ENCODE data around the gene KDM4B.

Gene KDM4B

DNA sequence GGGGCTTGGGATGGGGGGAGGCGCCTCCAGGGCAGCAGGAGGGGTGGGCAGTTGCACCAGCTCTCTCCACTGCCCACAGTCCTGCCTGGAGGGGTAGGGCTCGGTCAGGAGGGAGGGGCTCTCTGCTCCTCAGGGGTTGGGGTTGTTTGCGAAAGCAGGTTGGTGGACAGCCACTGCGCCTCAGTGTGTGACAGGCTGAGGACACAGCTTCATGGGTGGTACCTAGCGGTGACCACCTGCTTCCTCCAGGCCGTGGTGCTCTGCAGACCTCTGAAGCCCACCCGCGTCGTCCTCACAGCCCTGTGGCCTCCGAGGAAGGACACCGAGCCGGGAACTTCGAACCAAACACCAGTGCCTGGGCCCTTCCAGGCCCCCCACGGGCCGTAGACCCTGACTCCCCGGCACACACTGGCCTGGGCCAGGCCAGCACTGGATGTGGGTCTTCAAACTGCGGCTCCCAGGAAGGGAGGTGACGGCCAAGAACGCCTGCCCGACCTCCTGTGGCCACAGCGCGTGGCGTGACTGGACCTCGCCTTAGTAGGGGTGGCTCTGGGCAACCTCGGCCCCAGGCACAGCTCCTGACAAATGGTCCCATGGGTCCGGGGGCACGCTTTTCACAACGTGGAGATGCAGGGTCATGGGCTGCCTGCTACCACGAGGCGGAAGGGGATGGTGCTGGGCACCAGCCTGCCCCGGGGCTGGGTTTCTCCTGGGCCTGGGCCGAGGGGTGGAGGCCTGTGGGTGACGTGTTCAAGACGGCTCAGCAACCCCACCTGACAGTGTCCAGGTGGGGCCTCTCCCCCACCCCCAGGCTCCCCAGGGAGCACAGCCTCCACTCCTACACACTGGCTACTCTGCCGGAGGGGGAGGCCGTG, 173.2 kb downstream of the KDM4B start:
- no peak for DNase-seq

GRCh38 chr19:5142725-5143097, 173.8 kb downstream of the KDM4B start:
- DNase-seq: no peak

DNA sequence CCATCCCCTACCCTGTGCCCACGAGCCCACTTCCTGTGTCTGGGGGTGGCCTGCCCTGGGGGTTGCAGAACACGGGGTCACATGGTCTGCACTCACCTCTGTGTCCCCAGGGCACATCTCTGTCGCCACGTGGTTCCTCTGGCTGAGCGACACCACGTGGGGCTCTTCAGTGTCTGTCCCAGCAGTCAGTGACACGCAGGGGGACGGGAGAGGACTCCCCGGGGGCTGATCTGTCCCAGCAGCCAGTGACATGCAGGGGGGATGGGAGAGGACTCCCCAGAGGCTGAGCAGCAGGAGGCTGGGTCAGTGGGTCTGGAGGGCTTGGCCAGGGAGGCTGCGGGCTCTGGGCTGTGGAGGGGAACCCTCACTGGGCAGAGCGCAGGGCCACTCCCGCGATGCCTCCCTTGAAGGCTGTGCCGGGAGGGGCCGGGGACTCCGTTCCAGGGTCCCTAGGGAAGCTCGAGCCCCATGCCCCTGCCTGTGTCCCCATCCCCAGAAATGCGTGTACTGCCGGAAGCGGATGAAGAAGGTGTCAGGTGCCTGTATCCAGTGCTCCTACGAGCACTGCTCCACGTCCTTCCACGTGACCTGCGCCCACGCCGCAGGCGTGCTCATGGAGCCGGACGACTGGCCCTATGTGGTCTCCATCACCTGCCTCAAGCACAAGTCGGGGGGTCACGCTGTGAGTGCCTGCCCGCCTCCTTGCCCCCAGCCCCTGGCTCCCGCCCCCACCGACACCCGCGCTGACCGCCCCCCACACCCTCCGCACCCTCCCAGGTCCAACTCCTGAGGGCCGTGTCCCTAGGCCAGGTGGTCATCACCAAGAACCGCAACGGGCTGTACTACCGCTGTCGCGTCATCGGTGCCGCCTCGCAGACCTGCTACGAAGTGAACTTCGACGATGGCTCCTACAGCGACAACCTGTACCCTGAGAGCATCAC, 174.8 kb downstream of the KDM4B start:
- peak in 1 of 2 experiments; percentile 43 for DNase-seq

GRCh38 chr19:5144545-5145179, 175.7 kb downstream of the KDM4B start:
- DNase-seq: no peak

DNA sequence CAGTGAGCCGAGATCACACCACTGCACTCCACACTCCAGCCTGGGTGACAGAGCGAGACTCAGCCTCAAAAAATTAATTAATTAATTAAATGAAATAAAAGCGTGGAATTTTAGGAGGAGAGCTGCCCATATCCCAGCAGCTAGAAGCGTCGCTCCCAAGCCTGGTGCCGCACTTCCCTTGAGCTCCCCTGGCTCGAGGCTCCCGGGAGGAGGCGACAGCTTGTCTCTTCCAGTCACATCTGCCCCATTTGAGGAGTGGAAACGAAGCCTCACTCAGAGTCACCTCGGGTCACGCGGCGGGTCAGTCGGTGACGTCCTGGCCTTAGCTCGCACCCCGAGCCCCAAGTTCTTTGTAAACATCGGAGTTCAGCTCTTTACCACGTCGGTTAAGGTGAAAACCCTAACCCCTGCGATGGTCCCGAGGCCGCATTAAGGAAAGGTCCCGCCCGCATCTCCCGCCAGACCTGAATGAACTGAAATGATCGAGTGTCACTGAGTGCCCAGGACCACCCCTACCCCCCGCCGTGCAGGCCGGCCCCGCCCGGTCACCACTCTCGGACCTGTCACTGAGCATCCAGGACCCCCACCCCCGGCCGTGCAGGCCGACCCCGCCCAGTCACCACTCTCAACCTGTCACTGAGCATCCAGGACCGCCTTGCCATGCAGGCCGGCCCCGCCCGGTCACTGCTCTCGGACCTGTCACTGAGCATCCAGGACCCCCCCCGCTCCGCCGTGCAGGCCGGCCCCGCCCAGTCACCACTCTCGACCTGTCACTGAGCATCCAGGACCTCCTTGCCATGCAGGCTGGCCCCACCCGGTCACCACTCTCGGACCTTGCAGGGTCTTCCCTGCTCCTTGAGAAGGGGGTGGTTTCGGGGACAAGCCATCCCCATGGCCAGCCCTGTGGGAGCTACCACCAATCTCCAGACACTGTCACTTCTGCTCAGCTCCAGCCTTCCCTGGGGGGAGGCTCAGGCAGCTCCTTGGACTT, 176.9 kb downstream of the KDM4B start:
- DNase-seq: no peak

DNA sequence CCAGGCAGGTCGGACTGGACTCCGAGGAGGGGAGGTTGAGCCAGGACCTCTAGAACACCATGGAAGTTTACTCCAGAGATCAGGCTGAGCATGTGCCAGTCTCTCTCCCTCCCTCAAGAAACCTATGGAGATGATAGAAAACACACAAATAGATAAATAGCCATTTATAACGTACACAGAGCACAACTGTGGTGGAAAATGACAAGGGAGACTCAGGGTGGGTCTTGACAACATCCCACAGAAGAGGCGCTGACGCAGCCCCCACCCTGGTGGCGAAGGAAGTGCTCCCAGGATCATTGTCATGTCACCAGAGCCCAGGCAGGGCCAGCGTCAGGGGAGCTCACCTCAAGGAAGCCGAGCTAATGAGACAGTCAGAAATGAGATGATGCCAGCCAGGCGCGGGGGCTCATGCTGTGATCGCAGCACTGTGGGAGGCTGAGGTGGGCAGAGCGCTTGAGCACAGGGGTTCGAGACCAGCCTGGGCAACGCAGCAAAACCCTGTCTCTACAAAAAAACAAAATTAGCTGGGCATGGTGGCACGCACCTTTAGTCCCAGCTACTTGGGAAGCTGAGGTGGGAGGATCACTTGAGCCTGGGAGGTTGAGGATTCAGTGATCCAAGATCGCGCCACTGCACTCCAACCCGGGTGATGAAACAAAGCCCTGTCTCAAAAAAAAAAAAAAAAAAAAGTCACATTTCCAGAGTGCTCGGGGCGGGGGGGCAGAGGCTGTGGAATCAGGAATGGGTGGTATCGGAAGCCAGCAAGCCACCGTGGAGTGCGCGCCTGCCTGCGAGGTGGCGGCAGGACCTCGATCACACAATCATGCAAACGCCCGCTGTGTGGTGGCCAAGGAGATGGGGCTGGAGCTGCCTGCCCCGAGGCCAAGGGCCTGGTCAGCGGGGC, 178.4 kb downstream of the KDM4B start:
- DNase-seq: no peak

DNA sequence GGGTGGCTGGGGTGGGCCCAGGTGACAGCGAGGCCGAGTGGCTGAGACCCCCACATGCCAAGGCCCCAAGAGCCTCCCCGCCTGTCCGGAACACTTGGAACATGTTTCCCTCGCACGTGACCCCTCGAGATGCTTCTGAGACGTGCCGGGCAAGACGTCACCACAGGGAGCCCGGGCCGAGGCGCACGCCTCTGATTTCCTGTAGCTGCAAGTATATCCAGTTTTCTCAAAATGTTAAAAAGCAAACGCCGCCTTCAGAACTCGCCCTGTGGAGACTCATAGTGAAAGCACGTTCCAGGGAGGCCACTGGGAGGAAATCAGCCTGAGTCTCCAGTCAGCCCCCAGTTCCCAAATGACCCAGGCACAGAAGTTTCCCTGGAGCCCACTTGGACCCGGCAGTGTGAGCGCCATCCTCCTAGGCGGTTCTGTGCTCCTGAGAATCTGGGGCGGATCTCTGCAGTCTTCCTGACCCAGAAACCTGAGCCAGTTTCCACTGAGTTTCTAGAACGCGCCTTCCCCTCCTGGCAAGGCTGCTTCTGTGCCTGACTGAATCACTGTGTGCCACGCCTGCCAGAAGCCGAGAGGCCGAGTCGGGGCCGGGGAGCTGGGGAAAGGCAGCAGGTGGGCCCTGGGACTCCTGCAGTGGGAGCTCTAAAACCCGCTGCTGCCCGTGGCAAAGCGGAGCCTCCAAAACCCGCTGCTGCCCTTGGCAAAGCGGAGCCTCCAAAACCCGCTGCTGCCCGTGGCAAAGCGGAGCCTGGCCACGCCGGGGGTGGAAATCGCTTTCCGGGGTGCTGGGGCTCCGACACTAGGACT, 179.3 kb downstream of the KDM4B start:
- no peak for DNase-seq

DNA sequence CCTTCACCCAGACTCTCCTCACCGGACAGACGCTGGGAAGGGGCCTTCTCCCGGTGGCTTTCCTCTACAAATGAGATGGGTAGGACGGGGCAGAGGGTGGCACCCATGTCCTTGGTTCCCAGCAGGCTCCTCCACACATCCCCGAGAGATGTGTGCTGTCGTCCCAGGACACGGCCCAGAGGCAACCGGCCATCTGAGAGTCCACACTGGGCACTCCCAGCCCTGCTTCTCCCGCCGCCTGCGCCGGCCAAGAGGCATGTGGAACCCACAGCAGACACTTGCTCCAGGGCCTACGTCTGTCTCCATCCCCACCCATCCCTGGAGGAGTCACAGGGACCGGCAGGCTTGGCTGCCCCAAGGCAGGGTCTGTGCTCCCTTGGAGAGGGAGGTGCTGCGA, 179.9 kb downstream of the KDM4B start:
- no peak for DNase-seq

DNA sequence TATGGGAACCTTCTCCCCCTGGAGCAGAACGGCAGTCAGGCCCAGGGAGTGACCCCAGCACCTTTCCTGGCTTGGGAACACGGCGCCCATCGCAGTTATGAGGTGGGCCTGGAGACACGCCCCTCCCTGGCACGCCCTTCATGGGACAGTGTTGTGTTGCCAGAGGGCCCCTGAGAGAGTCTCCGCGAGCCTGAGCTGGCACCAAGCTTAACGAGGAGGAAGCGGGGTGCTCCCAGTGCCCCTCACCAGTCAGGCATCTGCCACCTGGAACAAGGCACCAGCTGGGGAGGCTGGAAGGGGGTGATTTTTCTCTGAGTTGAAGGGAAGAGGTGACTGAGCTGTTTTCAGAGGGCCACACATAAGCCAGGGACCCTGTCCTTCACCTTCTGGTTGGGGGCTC, 180.6 kb downstream of the KDM4B start:
- DNase-seq: no peak

DNA sequence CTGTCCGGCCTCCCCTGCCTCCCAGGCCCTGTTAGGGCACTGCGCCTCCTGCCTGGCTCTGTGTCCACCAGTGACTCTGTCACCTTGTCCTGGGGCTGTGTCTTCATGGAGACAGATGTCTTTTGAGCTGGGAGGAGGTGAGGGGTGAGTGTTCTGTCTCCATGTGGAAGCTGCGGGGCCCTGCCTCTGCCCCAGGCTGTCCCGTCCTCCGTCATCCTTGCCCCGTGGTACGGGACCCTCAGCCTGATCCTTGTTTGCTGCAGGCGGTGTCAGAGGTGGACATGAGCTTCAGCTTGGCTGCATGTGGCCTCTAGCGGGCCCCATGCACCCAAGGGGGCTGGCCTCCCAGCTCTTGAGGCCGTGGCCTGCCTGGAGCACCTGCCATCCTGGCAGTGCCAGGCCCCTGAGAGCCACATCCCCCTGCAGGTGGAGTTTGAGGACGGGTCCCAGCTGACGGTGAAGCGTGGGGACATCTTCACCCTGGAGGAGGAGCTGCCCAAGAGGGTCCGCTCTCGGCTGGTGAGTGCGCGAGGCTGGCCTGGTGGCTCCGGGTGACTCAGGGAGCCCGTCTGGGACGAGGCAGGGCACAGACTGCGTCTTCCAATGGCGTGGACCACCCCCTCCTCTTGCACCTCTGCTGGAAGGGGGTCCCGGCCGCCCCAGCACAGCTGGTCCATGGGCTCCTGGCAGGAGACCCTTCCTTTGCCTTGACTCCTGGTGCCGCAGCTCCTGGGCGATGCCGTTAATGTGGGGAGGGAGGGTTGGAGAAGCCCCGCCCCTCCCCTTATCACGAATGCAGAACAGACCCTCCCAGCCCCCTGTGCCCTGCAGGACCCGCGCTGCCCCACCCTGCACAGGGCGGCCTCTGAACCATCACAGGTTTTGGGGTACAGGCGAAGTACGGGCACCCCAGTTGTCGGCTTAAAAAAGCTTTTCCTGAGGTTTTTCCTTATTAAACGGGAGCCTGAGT, 181.3 kb downstream of the KDM4B start:
- no peak for DNase-seq

DNA sequence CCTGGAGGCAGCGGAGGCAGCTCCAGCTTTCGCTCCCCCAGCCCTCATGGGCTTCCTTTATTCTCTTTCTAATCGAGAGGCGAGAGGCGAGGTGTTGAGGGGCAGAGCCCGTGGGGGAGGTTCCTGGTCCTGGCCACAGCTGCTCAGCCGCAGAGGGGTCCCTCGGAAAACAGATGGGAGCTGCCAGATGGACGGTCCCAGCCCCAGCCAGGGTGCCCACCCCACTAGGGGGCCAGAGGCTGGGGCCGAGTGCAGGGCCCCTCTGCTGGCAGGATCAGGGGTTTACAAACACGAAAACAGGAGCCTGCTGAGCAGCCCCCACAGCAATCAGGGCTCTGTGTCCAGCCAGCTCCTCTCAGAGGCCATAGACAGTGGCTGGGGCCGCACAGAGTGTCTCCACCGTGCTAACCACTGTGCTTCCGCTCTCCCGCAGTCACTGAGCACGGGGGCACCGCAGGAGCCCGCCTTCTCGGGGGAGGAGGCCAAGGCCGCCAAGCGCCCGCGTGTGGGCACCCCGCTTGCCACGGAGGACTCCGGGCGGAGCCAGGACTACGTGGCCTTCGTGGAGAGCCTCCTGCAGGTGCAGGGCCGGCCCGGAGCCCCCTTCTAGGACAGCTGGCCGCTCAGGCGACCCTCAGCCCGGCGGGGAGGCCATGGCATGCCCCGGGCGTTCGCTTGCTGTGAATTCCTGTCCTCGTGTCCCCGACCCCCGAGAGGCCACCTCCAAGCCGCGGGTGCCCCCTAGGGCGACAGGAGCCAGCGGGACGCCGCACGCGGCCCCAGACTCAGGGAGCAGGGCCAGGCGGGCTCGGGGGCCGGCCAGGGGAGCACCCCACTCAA, 182.2 kb downstream of the KDM4B start:
- no peak for DNase-seq

DNA sequence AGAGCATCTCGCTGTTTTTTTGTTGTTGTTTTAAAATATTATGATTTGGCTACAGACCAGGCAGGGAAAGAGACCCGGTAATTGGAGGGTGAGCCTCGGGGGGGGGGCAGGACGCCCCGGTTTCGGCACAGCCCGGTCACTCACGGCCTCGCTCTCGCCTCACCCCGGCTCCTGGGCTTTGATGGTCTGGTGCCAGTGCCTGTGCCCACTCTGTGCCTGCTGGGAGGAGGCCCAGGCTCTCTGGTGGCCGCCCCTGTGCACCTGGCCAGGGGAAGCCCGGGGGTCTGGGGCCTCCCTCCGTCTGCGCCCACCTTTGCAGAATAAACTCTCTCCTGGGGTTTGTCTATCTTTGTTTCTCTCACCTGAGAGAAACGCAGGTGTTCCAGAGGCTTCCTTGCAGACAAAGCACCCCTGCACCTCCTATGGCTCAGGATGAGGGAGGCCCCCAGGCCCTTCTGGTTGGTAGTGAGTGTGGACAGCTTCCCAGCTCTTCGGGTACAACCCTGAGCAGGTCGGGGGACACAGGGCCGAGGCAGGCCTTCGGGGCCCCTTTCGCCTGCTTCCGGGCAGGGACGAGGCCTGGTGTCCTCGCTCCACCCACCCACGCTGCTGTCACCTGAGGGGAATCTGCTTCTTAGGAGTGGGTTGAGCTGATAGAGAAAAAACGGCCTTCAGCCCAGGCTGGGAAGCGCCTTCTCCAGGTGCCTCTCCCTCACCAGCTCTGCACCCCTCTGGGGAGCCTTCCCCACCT, 183.3 kb downstream of the KDM4B start:
- no peak for DNase-seq

GRCh38 chr19:5152767-5153532, 184.0 kb downstream of the KDM4B start:
- DNase-seq: no peak

- no peak for DNase-seq
Measured at GRCh38 chr19:5153601-5154128, 184.8 kb downstream of the KDM4B start.

GRCh38 chr19:5154129-5154798, 185.4 kb downstream of the KDM4B start:
- peak; percentile 72 to 73 for DNase-seq
